HG03175 (cell line): ENCODE measurements around the gene CASK.

Experiments used
- ATAC-seq: cut with Tn5 transposase; IDR thresholded peaks from one replicate; pipeline ENCODE4 v1.9.1; 2021; ENCODE audit warnings: mild to moderate bottlenecking, moderate library complexity; ENCODE audit not compliant: unreplicated experiment

Gene CASK

DNA sequence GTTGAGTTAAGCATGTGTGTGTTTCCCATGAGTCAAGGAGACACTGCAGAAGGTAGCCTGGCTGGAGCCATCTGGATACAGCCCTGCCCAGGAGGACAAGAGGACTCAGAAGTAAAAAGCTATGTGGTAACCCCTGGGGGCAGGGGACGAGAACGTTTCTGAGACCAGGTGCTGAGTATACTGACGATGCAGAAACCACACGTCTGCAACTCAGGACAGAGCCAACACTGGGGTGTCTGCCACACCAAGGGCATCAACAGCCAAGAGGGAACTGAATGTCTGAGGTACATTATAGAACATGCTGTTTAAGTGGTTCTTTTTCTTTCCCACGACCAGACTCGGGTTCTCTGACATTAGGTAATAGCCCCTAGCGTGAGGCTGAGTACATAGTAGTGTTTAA is 328.7 kb downstream of the CASK start:
- no peak for ATAC-seq

DNA sequence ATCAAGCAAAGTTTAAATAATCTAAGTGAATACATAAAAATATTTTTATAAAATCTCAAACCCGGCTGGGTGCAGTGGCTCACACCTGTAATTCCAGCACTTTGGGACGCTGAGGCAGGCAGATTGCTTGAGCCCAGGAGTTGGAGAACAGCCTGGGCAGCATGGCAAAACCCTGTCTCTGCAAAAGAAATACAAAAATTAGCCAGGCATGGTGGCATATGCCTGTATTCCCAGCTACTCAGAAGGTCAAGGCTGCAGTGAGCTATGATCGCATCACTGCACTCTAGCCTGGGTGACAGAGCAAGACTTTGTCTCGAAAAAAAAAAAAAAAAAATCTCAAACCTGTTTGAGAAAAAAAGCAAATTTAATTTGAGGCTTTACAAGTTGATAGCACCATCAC is 331.4 kb downstream of the CASK start:
- ATAC-seq = no peak

DNA sequence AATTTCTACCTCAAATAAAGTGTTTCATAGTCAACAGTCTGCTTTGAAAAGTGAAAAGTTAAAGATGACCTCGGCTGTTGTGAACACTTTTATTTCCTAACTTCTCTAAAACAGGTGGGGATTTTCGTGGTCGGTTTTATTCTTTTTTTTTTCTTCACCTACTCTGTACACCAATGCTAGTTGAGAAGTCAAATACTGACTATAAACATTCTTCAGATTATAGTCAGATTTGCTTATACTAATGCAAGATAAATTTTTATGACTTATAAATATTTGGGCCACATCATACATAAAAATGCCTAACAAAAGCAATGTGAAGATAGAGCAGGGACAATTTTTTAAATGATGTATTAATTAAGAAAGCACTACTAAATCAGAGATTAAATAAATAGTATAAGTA is 332.7 kb downstream of the CASK start:
- ATAC-seq = no peak

DNA sequence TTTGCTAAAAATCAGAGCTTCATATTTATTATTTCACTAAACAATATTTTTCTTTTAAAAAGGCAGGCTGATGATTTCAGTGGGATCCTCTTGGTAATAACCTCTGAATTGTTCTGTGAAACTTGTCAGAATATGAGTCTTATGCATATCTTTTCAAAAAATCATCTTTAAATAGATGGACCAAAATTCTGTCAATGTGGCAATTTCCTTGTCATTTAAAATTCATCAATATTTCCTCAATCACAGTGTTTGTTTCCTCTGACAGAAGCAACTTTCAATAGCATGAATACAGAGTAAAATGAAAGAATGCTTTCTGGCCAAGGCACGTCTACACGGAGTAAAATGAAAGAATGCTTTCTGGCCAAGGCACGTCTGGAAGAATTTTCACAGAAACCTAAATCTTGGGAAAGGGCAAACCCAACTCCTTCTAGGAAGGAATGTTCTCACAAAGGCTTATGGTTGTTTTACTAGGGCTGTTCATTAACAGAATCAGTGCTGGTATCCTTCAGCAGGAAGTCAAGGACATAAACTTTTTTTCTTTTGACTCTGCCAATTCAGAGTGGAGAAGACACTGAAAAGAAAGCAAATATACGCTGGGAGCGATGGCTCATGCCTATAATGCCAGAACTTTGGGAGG is 333.6 kb downstream of the CASK start:
- no peak for ATAC-seq

DNA sequence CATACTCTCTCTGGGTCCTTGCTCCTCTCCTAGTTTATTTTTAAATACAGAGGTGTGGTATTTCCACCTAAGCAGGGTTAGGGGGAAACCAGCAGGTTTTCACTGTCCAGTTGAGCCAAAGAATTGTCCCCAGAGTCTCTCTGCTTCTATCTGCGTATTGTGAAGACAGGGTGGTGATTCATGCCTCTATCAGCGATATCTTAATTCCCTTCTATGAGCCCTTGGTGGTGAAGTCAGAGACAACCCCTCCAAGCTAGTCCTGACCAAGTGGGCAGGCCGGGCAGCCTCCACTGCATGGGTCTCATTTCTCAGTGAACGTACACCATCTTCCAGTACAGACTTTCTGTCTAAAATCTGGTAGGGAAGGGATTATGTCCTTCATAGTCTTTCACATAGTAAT is 335.1 kb downstream of the CASK start:
- no peak for ATAC-seq

DNA sequence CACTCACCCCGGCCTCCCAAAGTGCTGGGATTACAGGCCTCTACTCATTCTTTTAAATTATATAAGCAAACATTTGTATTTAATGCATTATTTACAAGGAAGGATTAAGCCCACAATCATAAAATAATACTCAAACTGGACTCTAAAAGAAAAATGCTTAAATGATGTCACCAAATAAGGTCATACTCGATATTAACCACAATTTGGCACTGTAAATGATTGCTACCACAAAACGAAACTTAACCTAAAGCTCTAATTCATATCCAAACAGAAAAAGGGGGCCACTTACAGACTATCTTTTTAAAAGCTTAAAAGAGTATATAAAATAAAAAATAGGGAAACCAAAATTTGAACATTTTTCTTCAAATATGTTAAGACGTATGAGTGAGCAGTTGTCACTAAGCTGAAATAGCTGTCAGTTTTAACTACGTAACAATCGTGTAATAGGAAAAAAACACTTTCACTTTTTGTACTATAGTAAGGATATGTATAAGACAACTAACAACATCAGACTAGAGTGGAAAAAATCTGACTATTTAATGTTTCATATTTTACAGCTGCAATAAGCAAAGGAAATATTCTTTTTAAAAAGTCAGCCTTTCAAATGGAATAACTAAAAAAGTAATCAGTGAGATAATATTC is 342.8 kb downstream of the CASK start:
- no peak for ATAC-seq

DNA sequence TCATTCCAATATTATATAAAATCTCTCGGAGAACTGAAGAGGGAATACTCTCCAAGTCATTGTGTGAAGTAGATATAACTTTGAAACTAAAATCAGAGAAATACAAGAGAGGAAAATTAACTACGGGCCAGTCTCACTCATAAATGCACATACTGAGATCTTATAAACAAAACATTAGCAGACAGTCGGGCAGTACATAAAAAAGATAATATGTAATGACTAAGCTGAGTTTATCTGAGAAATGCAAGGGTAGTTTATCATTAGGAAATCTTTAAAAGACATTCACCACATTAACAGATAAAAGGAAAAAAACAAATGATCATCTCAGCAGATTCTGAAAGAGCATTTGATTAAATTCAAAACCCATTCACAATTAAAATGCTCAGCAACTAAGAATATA is 359.5 kb downstream of the CASK start:
- no peak for ATAC-seq

DNA sequence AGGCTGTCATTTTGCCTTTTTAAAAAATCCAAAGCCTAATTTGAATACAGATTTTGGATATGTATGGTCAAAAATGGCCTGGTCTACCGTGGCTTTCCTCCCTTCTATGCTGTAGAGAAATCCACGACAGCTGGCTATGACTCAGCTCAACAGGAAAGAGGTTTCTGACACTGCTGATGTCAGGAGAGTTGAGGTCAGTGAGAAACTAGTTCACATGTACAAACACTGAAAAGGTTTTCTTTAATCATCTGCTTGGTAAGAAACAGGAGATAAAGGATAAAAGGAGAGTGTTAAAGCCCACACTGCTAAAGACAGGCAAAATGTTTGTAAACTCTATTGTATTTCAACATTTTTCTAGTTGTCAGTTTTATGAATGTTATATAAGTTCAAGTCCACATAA is 362.3 kb downstream of the CASK start:
- ATAC-seq = peak; percentile 91

DNA sequence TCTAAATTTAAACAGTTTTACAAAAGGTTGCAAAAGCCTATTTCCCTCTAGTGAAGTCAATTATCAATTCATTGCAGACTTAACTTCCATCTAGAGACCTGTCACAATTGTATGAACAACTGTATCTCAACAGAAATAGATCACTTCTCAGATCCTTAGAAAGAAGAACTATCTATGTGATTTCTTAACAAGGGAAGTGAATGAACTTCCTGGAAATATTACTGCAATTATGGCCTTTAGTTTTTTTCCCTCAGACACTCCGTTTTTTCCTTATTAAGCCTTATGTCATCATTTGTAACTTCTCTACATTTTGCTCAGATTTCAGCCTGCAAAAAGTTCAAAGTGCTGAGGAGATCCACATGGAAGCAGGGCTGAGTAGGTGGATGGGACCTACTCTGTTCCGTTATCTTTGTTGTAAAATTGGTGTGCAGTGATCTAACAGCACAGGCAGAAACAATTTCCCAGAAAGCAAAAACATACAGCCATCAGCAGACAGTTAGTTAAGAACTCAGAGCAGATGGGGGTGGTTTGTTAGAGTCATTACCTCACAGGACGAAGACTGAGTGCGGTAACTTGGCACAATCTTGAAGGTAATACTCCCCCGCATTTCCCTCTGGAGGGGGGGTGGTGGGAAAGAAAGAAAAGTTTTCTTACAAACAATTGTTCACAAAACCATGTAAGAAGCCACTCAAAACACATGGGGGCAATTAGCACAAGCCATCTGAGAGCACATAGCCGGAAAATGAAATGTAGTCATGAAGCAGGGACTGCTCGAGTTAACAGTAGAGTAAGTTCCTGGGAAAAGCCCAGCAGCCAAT is 363.9 kb downstream of the CASK start:
- ATAC-seq = no peak

DNA sequence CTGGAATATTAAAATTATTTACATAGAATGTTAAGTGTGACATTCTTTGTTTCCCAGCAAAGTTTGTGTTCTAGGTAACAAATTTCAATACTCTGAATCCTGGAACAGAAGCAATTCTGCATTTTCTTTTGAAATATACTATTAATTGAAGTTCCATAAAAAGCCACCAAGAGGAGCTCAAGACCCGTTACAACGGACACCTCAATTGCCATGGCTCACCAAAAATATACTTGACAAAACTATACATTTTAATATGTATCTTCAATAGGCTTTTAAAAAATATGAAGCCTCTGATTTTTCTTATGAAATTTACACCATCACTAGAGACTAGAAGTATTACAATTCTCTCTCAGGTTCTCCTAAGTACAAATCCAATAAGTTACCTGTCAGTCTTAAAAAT is 364.8 kb downstream of the CASK start:
- no peak for ATAC-seq

DNA sequence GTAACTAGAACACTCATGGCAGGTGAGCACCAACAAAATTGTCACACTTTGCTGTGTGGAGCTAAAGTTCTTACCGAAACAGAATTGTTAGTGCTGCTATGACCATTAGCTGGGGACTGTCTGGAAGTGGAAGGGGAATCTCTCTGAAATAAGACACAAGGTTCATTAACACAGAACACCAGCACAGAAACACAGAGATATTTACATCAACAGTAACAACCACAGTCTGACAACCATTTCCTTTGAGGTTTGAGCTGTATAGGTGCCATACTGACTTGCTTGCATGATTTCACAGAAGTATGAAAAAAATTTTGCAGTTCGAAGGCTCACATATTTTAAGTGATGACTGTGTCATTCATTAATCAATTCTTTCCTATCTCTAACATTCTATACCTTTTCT is 366.4 kb downstream of the CASK start:
- peak; percentile 74 for ATAC-seq

DNA sequence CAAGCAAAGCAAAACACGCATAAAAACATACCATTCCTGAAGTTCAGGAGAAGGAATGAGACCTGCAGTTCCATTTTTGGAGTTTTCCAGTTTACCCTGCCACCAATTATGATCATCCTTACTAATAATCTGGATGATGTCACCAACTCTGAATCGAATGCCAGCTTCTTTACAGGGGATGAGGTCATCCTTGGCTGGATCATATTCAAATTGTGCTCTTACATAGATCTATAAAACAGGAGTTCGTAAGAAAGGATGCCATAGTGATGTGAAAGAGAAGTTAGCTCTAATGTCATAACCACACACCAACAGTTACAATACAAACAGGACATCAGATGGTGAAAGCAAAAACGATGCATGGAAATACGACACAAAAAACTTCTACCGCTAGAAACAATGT is 369.7 kb downstream of the CASK start:
- ATAC-seq = no peak

DNA sequence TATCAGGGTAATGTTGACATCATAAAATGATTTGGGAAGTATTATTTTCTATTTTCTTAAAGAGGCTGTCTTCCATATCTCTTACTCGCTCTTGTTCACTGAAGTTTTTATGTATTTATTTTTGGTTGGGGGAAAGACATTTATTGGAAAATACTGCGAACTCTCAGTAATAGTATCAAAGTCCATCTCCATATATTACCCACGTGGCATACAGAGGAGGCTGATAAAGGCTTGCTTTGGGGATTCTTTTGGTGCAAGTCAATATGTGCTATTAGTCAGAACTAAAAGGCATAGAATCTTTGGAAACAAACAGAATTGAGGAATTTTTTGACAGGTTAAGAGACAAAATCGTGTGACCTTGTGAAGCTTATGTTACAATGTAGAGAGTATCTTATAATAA is 374.9 kb downstream of the CASK start:
- ATAC-seq = no peak

DNA sequence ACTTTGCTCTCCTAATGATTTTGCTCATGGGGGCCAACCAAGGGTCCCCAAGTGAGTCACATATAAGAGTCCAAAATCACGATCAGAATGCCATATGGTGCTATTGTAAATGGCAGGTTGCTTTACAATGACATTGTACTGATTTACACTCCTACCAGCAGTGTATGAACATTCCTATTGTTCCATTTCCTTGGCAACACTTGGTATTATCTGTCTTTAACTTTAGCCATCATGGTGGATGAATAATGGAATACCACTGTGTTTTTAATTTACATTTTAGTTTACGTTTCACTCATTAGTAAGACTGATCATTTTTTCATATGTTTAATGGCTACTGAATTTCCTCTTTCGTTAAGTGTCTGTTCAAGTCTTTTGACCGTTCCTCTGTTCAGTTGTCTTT is 379.7 kb downstream of the CASK start:
- no peak for ATAC-seq

DNA sequence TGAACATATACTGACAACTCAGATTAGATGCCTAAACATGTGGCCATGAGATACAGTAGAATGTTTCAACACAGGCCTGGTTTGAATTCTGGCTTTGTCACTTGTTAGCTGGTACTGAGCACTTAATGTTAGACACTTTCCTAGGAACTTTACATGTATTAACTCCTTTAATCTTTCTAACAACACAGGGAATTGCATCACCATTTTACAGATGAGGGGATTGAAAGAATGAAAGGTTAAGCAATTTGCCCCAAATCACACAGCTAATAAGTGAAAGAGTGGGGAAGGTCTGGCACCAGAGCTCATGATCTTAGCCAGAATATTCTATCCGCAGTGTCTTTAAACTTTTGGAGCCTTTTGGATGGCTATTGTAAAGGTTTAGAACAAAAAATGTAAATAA is 380.3 kb downstream of the CASK start:
- no peak for ATAC-seq

DNA sequence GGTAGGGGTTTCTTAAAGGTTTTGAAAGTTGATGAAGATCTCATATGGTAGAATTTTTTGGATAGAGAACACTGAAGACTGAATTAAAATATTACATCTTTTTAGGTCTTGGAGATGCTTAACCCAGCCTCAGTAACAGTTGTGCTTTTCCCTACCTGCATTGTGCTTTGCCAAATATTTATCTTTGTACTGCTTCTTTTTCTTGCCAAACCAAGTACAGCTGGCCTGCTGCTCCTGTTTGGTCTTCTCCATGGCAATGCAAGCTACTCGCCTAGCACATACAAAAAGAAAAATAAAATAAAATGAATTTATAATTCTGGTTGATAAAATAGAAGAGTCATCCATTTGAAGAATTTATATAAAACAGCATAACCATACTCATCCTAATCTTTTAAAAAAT is 380.8 kb downstream of the CASK start:
- no peak for ATAC-seq

DNA sequence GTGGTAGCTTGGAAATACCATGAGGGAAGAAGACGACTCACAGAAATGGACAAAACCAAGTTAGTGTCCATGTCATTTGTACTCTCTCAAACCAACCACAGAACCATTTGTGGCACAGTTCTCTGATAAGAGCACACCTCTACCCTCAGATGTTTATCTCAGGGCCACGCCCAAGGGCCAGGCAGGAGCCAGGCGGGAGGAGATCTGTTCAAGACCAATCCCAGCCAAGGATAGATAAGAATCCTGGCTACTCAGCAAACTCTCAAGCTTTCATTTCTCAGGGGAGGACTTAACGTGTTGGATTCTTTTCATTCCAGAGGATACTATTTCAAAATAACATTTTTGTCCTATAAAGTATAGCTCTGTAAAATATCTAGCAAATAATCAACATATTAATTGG is 381.2 kb downstream of the CASK start:
- no peak for ATAC-seq

DNA sequence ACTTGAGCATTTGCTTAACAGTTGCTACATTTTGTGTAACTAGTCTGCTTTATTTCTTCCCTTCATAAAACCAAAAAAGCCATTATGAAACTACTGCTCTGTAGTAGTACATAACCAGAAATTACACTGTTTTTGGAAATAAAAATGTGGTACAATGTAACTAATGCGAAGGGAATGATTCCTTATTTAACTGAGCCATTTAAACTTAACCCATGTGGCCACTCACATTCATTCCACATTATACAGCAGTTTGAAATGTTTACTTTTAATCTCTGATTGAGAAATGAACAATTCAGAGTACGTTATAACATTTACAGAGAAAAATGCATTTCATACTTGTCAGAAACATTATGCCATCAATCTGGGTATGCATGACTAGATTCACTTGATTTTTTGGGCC is 382.0 kb downstream of the CASK start:
- no peak for ATAC-seq

DNA sequence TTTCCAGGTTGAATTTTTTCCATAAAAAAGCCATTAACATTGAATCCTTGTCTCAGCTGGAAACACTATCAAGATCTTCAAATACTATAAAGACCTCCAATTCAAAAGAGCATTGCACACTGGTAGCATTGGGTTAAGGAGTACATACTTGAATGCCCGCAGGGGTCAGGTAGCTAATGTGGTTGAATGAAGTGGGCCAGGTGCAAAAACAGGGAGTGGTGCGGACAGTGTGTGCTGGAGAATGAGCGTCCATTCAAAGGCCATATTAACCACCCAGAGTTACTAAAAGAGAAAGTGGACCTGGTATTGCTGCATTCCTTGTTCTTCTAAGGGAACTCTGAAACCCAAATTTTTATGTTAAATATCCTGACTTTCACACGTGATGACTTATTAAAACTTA is 384.6 kb downstream of the CASK start:
- ATAC-seq = no peak

DNA sequence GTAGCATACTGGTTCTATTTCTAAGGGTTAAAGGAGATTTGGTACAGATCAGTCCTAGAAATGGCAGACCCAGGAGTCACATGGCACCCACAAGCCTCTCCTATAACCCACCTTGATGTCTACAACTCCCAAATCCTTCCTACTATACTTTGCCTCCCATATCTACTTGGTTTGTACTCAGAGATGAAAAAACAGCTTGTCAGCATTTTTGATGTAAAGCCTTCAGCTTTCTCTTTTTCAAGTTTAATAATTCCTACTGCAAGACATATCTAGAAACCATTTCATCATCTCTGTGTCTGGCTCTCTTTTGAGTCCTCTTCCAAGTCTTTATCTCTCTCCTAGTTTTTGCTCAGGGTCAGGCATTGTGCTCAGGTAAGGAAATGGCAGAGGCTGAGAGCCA is 393.3 kb downstream of the CASK start:
- ATAC-seq = no peak

DNA sequence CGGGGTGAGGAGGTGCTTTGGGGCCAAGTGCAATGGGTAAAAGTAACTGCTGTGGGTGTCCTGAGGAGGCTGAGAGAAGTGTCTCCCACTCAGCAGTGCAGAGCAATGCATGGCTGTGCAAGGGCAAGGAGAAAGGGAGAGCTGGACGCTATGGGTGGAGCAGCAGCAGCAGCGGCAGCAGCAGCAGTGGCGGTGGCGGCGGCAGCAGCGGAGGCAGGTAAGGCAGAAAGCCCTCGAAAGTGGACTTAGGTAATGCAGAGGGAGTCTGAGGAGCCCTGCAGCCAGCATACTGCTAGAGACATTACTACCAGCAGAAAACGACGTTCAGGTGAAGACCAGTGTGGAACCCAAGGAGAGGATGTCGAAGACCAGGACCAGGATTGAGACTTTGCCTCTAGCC is 394.1 kb downstream of the CASK start:
- ATAC-seq = no peak

DNA sequence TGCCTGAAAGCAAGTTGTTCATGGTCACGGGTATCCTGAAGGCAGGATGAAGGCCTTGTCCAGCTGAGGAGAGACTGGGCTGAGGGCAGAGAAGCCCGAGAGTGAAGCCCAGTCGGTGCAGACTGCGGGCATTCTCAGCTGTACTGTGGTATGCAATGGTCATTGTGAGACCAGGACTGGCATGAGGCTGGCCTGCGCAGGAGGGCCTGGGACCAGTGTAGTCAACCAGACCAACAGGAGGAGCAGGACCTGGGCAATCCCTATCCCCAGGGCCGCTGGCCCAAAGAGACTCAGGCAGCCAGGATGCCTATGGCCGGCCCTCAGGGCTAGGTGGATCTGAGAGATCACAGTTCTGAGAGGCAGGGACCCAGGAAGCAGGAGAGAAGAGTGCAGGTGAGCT is 394.6 kb downstream of the CASK start:
- no peak for ATAC-seq
